GM18868 (cell line): ENCODE results near the gene GCK.
"Not testable (repeated sequence)": the region's sequence is repeated elsewhere in the genome, so short reads cannot be mapped to it uniquely, and the experiment has no call there.

Source experiments
- ATAC-seq: cut with Tn5 transposase; IDR thresholded peaks from one replicate; pipeline ENCODE4 v1.9.1; 2021; ENCODE audit warnings: mild to moderate bottlenecking, moderate library complexity; ENCODE audit not compliant: unreplicated experiment

The GCK gene

DNA sequence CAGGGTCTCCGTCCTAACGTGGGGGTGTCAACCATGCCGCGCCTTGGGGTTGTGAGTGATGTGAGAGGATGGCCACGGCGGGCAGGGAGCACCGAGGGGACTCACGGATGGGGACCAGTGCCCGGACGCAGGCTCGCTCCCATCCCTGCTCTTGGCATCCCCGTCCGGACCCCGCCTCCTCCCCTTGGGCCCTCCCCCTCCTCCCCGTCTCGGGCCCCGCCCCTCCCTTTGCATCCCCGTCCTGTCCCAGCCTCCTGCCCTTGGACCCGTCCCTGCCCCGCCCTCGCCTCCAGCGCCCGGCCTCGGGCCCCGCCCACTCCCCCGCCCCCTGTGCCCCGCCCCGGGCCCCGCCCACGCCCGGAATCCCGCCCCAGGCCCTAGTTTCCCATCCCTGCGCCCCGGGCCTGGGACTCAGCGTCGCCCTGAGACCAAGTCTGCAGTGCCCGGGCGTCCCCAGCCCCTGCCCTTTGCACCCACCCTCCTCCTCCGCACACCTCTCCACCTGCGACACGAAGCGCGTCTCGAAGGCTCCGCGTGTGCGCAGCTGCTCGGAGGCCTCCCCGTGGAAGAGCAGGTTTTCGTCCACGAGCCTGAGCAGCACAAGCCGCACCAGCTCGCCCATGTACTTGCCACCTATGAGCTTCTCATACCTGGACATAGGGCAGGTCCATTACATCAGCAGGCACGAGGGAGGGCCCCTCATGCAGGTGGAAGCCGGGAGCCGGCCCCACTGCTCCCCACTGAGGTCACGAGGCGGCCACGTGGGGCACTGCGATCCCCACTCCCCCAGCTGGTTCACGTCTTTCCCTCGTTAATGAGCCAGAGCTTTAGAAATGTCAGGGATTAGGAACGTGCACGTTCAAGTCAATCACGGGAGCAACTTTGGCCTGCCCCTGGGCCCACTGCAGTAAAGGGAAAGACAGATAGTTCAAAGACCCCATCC lies 43.0 kb downstream of the GCK start:
- no peak for ATAC-seq

GRCh38 chr7:44145479-44145968 lies 43.7 kb downstream of the GCK start:
- ATAC-seq, result no peak

- ATAC-seq, result no peak
These were observed 44.2 kb downstream of the GCK start for GRCh38 chr7:44144968-44145478.

- no peak for ATAC-seq
These were observed 44.7 kb downstream of the GCK start for GRCh38 chr7:44144426-44144967.

DNA sequence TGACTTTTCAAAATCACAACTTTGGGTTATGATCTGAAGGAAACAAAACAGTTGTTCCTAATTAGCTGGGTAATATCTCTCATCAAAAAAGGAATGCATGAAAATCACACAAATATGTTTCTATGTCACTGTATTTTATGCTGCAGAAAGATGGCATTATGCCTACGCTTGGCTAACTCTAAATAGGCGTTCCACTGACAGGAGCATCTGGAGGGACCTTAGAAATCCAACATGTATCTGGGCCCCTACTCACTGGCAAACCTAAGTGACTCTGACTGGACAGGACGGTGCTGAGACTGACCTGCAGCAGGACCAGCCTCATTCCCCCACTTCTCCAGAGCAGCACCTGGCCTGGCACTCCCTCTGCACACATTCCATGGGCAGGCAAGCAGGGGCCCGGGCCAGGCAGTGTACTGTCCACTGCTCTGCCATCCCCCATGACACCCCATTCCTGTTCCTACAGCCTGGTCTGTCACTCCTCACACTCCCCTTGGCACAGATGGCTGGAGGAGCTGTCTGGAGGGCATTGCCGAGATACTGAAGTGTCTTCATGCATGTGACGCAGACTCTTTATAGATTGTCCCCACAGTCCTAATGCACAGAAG lies 45.5 kb downstream of the GCK start:
- ATAC-seq, result no peak

DNA sequence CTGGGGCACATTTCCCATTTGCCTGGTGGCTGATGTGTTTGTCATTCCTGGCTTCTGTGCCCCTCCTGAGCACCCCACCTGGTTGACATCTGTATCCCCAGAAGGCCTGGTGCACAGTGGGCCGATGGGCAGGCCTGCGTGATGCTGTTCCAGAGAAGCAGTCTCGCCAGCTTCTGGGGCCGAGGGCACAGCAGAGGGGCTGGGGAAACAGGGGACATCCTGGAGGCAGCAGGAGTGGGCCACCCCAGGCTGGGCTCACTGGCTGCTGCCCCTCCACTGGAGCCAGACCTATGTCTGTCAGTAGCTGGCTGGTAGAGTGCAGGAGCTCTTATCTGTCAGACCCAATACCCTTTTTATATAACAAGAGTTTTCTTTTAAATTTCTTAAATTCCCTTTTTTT lies 47.2 kb downstream of the GCK start:
- no peak for ATAC-seq

- ATAC-seq, result no peak
These were observed 47.9 kb downstream of the GCK start, which contains the start of gene MYL7 for GRCh38 chr7:44141221-44141850. Gene MYL7 (minus strand): TSS chr7:44141332. CDS start chr7:44141305, 27 bp downstream.

GRCh38 chr7:44140341-44140740 lies 48.9 kb downstream of the GCK start:
- no peak for ATAC-seq

DNA sequence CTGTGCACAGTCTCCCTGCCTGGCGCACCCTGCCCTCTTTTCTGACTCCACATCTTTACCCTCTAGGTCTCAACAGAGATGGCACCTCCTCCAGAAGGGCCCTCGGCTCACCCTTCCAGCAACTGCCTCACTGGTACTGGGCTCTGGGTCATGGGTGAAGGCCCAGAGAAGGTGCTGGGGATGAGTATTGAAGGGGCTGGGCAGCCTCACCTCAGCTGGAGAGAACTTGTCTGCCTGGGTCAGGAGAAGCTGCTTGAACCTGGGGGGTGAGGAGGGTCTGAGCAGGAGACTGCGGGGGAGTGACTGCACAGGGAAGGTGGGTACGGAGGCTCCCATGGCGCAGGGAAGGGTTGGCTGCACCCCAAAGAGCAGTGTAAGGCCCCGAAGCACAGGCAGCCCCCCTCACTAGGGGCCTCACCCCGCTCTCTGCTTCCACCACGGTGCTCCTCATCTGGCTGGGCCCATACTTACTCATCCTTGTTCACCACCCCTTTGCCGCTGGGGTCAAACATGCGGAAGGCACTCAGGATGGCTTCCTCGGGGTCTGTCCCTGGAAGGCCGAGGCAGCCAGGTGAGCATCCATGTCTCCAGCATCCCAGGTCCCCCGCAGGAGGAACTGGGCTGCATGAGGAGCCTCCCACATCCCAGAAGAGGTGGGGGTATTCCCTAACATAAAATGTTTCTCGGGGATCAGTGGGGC lies 49.8 kb downstream of the GCK start:
- ATAC-seq, result no peak

GRCh38 chr7:44138698-44139097 lies 50.5 kb downstream of the GCK start:
- no peak for ATAC-seq

- no peak for ATAC-seq
These were observed 52.5 kb downstream of the GCK start for GRCh38 chr7:44136731-44137130.

DNA sequence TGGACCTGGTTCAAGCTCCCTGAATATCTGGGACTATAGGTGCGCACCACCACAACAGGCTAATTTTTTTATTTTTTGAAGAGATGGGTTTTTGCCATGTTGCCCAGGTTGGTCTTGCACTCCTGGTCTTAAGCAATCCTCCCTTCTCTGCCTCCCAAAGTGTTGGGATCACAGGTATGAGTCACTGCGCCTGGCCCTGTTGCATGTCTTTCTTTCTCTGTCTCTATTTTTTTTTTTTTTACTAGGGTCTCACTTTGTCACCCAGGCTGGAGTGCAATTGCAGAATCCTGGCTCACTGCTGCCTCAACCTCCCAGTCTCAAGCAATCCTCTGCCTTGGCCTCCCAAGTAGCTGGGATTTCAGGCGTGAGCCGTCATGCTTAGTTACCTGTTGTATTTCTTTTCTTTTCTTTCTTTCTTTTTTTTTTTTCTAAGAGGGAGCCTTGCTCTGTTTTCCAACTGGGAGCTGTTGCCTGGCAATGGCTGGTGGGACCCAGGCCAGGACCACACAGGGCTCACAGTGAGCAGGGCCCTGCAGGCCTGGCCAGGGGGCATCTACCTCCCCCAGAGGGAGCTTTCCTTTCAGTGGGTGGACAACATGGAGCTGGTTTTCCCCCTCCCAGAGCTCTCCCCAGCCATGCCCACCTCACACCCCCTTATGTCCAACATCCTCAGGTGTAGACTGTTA lies 54.2 kb downstream of the GCK start:
- ATAC-seq, result no peak

GRCh38 chr7:44133295-44133694 lies 55.9 kb downstream of the GCK start:
- no peak for ATAC-seq

GRCh38 chr7:44132039-44132438 lies 57.2 kb downstream of the GCK start:
- ATAC-seq, result no peak

GRCh38 chr7:44131173-44132029 lies 57.8 kb downstream of the GCK start:
- no peak for ATAC-seq

- ATAC-seq, result no peak
These were observed 60.3 kb downstream of the GCK start for GRCh38 chr7:44128721-44129582.

- ATAC-seq, result no peak
These were observed 62.1 kb downstream of the GCK start for GRCh38 chr7:44127161-44127560.

DNA sequence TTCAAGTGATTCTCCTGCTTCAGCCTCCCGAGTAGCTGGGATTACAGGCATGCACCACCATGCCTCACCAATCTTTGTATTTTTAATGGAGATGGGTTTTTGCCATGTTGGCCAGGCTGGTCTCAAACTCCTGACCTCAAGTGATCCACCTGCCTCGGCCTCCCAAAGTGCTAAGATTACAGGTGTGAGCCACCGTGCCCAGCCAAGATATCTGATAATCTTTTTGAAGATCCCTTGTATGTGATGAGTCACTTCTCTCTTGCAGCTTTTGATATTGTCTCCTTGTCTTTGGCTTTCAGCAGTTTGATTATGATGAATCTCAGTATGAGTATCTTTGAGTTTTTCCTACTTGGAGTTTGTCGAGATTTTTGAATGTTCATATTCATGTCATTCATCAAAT lies 62.7 kb downstream of the GCK start:
- ATAC-seq, result not testable (repeated sequence)
